ENCODE measurements around the gene IER3IP1.

DNA sequence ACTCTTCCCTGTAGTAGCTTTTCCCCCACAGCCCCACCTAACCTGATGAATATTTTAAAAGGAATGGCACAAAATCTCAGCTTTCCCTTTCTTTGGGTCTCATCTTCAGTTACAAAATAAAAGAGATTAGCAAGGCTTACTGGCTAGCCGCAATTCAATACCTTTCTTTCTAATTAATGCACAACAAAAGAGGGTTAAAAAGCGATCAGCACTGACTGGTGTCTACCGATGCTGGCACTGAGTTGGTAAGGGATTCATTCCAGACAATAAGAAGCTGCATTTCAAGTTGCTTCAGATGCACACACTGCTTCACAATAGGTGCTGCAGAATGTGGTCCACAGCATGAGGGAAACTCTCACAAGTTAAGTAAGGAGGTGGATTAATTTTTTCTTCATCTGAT is 67.8 kb downstream of the IER3IP1 start:
- TF ChIP-seq, protein P1, sequence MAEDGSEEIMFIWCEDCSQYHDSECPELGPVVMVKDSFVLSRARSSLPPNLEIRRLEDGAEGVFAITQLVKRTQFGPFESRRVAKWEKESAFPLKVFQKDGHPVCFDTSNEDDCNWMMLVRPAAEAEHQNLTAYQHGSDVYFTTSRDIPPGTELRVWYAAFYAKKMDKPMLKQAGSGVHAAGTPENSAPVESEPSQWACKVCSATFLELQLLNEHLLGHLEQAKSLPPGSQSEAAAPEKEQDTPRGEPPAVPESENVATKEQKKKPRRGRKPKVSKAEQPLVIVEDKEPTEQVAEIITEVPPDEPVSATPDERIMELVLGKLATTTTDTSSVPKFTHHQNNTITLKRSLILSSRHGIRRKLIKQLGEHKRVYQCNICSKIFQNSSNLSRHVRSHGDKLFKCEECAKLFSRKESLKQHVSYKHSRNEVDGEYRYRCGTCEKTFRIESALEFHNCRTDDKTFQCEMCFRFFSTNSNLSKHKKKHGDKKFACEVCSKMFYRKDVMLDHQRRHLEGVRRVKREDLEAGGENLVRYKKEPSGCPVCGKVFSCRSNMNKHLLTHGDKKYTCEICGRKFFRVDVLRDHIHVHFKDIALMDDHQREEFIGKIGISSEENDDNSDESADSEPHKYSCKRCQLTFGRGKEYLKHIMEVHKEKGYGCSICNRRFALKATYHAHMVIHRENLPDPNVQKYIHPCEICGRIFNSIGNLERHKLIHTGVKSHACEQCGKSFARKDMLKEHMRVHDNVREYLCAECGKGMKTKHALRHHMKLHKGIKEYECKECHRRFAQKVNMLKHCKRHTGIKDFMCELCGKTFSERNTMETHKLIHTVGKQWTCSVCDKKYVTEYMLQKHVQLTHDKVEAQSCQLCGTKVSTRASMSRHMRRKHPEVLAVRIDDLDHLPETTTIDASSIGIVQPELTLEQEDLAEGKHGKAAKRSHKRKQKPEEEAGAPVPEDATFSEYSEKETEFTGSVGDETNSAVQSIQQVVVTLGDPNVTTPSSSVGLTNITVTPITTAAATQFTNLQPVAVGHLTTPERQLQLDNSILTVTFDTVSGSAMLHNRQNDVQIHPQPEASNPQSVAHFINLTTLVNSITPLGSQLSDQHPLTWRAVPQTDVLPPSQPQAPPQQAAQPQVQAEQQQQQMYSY (CRISPR knock-in tag; IDR thresholded peaks at IDR 0.05): no peak
- TF ChIP-seq SNAPC2 (CRISPR knock-in tag; IDR thresholded peaks at IDR 0.05): no peak
- TF ChIP-seq, protein P2, sequence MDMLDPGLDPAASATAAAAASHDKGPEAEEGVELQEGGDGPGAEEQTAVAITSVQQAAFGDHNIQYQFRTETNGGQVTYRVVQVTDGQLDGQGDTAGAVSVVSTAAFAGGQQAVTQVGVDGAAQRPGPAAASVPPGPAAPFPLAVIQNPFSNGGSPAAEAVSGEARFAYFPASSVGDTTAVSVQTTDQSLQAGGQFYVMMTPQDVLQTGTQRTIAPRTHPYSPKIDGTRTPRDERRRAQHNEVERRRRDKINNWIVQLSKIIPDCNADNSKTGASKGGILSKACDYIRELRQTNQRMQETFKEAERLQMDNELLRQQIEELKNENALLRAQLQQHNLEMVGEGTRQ (IDR thresholded peaks at IDR 0.05; ENCODE audit: low read depth, low read length): no peak
- TF ChIP-seq, protein P2 (CRISPR knock-in tag; IDR thresholded peaks at IDR 0.05; ENCODE audit: borderline replicate concordance): no peak
- TF ChIP-seq, protein P3, sequence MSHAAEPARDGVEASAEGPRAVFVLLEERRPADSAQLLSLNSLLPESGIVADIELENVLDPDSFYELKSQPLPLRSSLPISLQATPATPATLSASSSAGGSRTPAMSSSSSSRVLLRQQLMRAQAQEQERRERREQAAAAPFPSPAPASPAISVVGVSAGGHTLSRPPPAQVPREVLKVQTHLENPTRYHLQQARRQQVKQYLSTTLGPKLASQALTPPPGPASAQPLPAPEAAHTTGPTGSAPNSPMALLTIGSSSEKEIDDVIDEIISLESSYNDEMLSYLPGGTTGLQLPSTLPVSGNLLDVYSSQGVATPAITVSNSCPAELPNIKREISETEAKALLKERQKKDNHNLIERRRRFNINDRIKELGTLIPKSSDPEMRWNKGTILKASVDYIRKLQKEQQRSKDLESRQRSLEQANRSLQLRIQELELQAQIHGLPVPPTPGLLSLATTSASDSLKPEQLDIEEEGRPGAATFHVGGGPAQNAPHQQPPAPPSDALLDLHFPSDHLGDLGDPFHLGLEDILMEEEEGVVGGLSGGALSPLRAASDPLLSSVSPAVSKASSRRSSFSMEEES (CRISPR knock-in tag; IDR thresholded peaks at IDR 0.05): no peak
- TF ChIP-seq, protein P4, sequence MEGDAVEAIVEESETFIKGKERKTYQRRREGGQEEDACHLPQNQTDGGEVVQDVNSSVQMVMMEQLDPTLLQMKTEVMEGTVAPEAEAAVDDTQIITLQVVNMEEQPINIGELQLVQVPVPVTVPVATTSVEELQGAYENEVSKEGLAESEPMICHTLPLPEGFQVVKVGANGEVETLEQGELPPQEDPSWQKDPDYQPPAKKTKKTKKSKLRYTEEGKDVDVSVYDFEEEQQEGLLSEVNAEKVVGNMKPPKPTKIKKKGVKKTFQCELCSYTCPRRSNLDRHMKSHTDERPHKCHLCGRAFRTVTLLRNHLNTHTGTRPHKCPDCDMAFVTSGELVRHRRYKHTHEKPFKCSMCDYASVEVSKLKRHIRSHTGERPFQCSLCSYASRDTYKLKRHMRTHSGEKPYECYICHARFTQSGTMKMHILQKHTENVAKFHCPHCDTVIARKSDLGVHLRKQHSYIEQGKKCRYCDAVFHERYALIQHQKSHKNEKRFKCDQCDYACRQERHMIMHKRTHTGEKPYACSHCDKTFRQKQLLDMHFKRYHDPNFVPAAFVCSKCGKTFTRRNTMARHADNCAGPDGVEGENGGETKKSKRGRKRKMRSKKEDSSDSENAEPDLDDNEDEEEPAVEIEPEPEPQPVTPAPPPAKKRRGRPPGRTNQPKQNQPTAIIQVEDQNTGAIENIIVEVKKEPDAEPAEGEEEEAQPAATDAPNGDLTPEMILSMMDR (CRISPR knock-in tag; IDR thresholded peaks at IDR 0.05): no peak
